WTC11 (cell line): ENCODE measurements around the gene IL12RB1.

Experiments used
- ATF1 ChIP-seq: sonication (generic); formaldehyde crosslinking; IDR thresholded peaks from 2 replicates; pipeline ENCODE4 v1.8.1; 2023; ENCODE audit warnings: mild to moderate bottlenecking, moderate library complexity, missing genetic modification reagents
- CBFB ChIP-seq: sonication (generic); formaldehyde crosslinking; IDR thresholded peaks from 2 replicates; pipeline ENCODE4 v1.8.1; 2022; ENCODE audit warnings: mild to moderate bottlenecking, low read depth, missing genetic modification reagents
- FOXK1 ChIP-seq: sonication (generic); formaldehyde crosslinking; IDR thresholded peaks from 2 replicates; pipeline ENCODE4 v1.8.0; 2022; ENCODE audit warnings: mild to moderate bottlenecking, moderate library complexity, missing genetic modification reagents
- GRHL2 ChIP-seq: fragments of 250-450 bp; sonication (Bioruptor Pico); IDR thresholded peaks from 2 replicates; pipeline ENCODE4 v1.8.0; 2022; ENCODE audit warnings: mild to moderate bottlenecking, moderate library complexity; ENCODE audit not compliant: insufficient replicate concordance, severe bottlenecking
- JUN ChIP-seq: sonication (generic); formaldehyde crosslinking; IDR thresholded peaks from 2 replicates; pipeline ENCODE4 v1.8.0; 2023; ENCODE audit warnings: mild to moderate bottlenecking, missing genetic modification reagents
- MXD4 ChIP-seq: fragments of 250-450 bp; sonication (Bioruptor Pico); IDR thresholded peaks from 2 replicates; pipeline ENCODE4 v1.8.0; 2021; ENCODE audit warnings: mild to moderate bottlenecking, moderate library complexity, borderline replicate concordance
- TF ChIP-seq, protein P1 (sequence below): fragments of 200-600 bp; IDR thresholded peaks from 2 replicates; pipeline ENCODE4 v1.8.0; 2022; ENCODE audit warnings: antibody characterized with exemption
- TF ChIP-seq, protein P2 (sequence below): sonication (generic); formaldehyde crosslinking; IDR thresholded peaks from 2 replicates; pipeline ENCODE4 v1.8.0; 2022; ENCODE audit warnings: mild to moderate bottlenecking, missing genetic modification reagents
- TF ChIP-seq, protein P3 (sequence below): sonication (generic); formaldehyde crosslinking; IDR thresholded peaks from 2 replicates; pipeline ENCODE4 v1.8.1; 2022; ENCODE audit warnings: low read depth, missing genetic modification reagents, borderline replicate concordance
- TF ChIP-seq, protein P4 (sequence below): sonication (generic); formaldehyde crosslinking; IDR thresholded peaks from 2 replicates; pipeline ENCODE4 v1.8.0; 2022; ENCODE audit warnings: mild to moderate bottlenecking, missing genetic modification reagents
- TF ChIP-seq, protein P5 (sequence below): sonication (generic); formaldehyde crosslinking; conservative IDR thresholded peaks from 2 replicates; pipeline ENCODE4 v1.8.1; 2022; ENCODE audit warnings: mild to moderate bottlenecking, missing genetic modification reagents
- TF ChIP-seq, protein P6 (sequence below): sonication (generic); formaldehyde crosslinking; IDR thresholded peaks from 2 replicates; pipeline ENCODE4 v1.8.1; 2022; ENCODE audit warnings: mild to moderate bottlenecking, moderate library complexity, missing genetic modification reagents
- TF ChIP-seq, protein P7 (sequence below): sonication (generic); formaldehyde crosslinking; IDR thresholded peaks from 2 replicates; pipeline ENCODE4 v1.8.1; 2023; ENCODE audit warnings: mild to moderate bottlenecking, missing genetic modification reagents, moderate library complexity

DNA sequence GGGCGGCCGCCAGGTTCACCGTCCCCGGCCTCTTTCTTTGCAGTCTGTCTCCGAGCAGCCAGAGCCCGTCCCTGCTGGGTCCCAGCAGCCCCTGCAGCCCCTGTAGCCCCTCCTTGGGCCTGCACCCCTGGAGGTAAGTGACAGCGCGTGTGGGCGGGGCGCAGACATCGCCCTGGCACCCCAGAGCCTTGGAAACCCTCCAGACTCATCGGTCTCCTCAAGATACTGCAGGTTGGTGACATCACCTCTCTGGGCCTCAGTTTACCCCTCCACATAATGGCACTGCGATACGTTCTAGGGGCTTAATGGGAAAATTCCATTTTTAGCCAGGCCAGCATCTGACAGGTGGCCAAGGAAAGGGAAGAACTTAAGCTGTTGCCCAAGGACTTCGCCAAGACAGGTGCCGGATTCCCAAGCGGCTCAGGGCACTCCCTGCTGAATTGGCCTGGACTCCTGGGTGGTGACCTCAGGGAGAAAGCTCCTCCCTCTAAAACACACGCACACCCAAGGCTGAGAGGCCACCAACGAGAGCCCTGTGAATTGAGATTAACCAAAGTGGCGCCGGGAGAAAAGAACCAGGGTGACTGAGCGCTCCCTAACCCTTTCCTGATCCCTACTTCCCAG lies 24.0 kb upstream of the IL12RB1 start:
- TF ChIP-seq, protein P1, sequence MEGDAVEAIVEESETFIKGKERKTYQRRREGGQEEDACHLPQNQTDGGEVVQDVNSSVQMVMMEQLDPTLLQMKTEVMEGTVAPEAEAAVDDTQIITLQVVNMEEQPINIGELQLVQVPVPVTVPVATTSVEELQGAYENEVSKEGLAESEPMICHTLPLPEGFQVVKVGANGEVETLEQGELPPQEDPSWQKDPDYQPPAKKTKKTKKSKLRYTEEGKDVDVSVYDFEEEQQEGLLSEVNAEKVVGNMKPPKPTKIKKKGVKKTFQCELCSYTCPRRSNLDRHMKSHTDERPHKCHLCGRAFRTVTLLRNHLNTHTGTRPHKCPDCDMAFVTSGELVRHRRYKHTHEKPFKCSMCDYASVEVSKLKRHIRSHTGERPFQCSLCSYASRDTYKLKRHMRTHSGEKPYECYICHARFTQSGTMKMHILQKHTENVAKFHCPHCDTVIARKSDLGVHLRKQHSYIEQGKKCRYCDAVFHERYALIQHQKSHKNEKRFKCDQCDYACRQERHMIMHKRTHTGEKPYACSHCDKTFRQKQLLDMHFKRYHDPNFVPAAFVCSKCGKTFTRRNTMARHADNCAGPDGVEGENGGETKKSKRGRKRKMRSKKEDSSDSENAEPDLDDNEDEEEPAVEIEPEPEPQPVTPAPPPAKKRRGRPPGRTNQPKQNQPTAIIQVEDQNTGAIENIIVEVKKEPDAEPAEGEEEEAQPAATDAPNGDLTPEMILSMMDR = no peak
- TF ChIP-seq, protein P2, sequence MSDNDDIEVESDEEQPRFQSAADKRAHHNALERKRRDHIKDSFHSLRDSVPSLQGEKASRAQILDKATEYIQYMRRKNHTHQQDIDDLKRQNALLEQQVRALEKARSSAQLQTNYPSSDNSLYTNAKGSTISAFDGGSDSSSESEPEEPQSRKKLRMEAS = no peak
- TF ChIP-seq GRHL2 (CRISPR knock-in tag) = no peak
- TF ChIP-seq, protein P3, sequence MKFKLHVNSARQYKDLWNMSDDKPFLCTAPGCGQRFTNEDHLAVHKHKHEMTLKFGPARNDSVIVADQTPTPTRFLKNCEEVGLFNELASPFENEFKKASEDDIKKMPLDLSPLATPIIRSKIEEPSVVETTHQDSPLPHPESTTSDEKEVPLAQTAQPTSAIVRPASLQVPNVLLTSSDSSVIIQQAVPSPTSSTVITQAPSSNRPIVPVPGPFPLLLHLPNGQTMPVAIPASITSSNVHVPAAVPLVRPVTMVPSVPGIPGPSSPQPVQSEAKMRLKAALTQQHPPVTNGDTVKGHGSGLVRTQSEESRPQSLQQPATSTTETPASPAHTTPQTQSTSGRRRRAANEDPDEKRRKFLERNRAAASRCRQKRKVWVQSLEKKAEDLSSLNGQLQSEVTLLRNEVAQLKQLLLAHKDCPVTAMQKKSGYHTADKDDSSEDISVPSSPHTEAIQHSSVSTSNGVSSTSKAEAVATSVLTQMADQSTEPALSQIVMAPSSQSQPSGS (CRISPR knock-in tag) = no peak
- TF ChIP-seq FOXK1 = no peak
- no peak for TF ChIP-seq CBFB (CRISPR knock-in tag)
- no peak for TF ChIP-seq ATF1 (CRISPR knock-in tag)
- TF ChIP-seq, protein P4, sequence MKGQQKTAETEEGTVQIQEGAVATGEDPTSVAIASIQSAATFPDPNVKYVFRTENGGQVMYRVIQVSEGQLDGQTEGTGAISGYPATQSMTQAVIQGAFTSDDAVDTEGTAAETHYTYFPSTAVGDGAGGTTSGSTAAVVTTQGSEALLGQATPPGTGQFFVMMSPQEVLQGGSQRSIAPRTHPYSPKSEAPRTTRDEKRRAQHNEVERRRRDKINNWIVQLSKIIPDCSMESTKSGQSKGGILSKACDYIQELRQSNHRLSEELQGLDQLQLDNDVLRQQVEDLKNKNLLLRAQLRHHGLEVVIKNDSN = no peak
- TF ChIP-seq, protein P5, sequence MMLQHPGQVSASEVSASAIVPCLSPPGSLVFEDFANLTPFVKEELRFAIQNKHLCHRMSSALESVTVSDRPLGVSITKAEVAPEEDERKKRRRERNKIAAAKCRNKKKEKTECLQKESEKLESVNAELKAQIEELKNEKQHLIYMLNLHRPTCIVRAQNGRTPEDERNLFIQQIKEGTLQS (CRISPR knock-in tag) = no peak
- TF ChIP-seq, protein P6, sequence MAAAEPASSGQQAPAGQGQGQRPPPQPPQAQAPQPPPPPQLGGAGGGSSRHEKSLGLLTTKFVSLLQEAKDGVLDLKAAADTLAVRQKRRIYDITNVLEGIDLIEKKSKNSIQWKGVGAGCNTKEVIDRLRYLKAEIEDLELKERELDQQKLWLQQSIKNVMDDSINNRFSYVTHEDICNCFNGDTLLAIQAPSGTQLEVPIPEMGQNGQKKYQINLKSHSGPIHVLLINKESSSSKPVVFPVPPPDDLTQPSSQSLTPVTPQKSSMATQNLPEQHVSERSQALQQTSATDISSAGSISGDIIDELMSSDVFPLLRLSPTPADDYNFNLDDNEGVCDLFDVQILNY = no peak
- no peak for TF ChIP-seq JUN
- TF ChIP-seq, protein P7, sequence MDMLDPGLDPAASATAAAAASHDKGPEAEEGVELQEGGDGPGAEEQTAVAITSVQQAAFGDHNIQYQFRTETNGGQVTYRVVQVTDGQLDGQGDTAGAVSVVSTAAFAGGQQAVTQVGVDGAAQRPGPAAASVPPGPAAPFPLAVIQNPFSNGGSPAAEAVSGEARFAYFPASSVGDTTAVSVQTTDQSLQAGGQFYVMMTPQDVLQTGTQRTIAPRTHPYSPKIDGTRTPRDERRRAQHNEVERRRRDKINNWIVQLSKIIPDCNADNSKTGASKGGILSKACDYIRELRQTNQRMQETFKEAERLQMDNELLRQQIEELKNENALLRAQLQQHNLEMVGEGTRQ = no peak
- no peak for TF ChIP-seq MXD4 (CRISPR knock-in tag)
